ENCODE measurements around the gene RUFY4. TPM values are rescaled to one million over a fixed set of nuclear protein-coding genes. Genes with fewer than 3 reads are reported as not detected.
"Not testable (repeated sequence)": the region's sequence is repeated elsewhere in the genome, so short reads cannot be mapped to it uniquely, and the experiment has no call there.

The RUFY4 gene
- total RNA-seq, 1 experiment from 2014 or later, result 0.31 TPM

- TF ChIP-seq AR (CRISPR knock-in tag; IDR thresholded peaks at IDR 0.05) (no peak), SMAD3 (CRISPR knock-in tag; IDR thresholded peaks at IDR 0.05; ENCODE audit: borderline replicate concordance) (no peak), TCF7 (CRISPR knock-in tag; IDR thresholded peaks at IDR 0.05; ENCODE audit: low read depth) (no peak), NR3C1 (CRISPR knock-in tag; conservative IDR thresholded peaks at IDR 0.05; ENCODE audit: low read depth) (no peak), KAT7 (CRISPR knock-in tag; IDR thresholded peaks at IDR 0.05; ENCODE audit: borderline replicate concordance) (no peak), FOXP1 (CRISPR knock-in tag; IDR thresholded peaks at IDR 0.05; ENCODE audit: borderline replicate concordance) (no peak), MYBL2 (CRISPR knock-in tag; IDR thresholded peaks at IDR 0.05) (no peak), ZNF396 (CRISPR knock-in tag; IDR thresholded peaks at IDR 0.05; ENCODE audit: borderline replicate concordance) (no peak), FOXK1 (CRISPR knock-in tag; IDR thresholded peaks at IDR 0.05) (no peak), JAZF1 (CRISPR knock-in tag; IDR thresholded peaks at IDR 0.05) (no peak), ZNF671 (CRISPR knock-in tag; IDR thresholded peaks at IDR 0.05) (no peak)
Observed at GRCh38 chr2:218043701-218044109, 25.3 kb upstream of the RUFY4 start (continued).

GRCh38 chr2:218044599-218044998, 24.5 kb upstream of the RUFY4 start:
- ATAC-seq; H3K9me3 Mint-ChIP-seq; H3K4me1 Mint-ChIP-seq; H3K4me3 Mint-ChIP-seq; DNase-seq (ENCODE audit: low spot score); H3K36me3 Mint-ChIP-seq; POLR2A ChIA-PET; H3K27ac Mint-ChIP-seq: not testable (repeated sequence)
- peaks cover 10% of the 10 kb centered on the region for H3K27me3 Mint-ChIP-seq (ENCODE audit: low read depth)
- CTCF ChIA-PET, result interaction anchor here (1.1 kb wide), 1 partner anchor 11 kb away, joined by 3 read pairs; no protein-coding TSS in a partner anchor

GRCh38 chr2:218046238-218046637, 22.8 kb upstream of the RUFY4 start:
- no peak for ATAC-seq
- POLR2A ChIA-PET, result no interaction called here

GRCh38 chr2:218047536-218048225, 21.4 kb upstream of the RUFY4 start:
- Mint-ChIP-seq H3K9me3 (peaks cover 8% of the 10 kb centered on the region), H3K4me3 (no peak overlapping the region), H3K36me3 (no peaks in the 10 kb centered on the region), H3K27ac (no peak overlapping the region), H3K27me3 (ENCODE audit: low read depth) (peaks cover 3% of the 10 kb centered on the region), H3K4me1 (no peaks in the 10 kb centered on the region)
- POLR2A ChIA-PET, result interaction anchor here (0.6 kb wide), 1 partner anchor 37 kb away, joined by 3 read pairs; no protein-coding TSS in a partner anchor
- CTCF ChIA-PET, result interaction anchor here (1.4 kb wide), 1 partner anchor 262 kb away, joined by 6 read pairs; no protein-coding TSS in a partner anchor
- DNase-seq (ENCODE audit: low spot score) (no peak), ATAC-seq (no peak)
- no peak for TF ChIP-seq NFE2L1 (CRISPR knock-in tag; IDR thresholded peaks at IDR 0.05)
- TF ChIP-seq ZNF281 (CRISPR knock-in tag; IDR thresholded peaks at IDR 0.05), result no peak
- TF ChIP-seq ZNF532 (CRISPR knock-in tag; IDR thresholded peaks at IDR 0.05; ENCODE audit: borderline replicate concordance), result no peak

More at GRCh38 chr2:218046238-218046637, 22.8 kb upstream of the RUFY4 start:
- Mint-ChIP-seq H3K9me3 (peaks cover 8% of the 10 kb centered on the region), H3K27me3 (ENCODE audit: low read depth) (peaks cover 13% of the 10 kb centered on the region), H3K27ac (no peak overlapping the region), H3K4me3 (no peak overlapping the region), H3K36me3 (no peaks in the 10 kb centered on the region), H3K4me1 (no peaks in the 10 kb centered on the region)
- DNase-seq (ENCODE audit: low spot score), result no peak
- CTCF ChIA-PET, result interaction anchor here (0.8 to 1.4 kb wide), 2 partner anchors 23 to 260 kb away, joined by 3 to 6 read pairs; partner anchors contain the start of gene RUFY4
- no peak for TF ChIP-seq NFYB (CRISPR knock-in tag; conservative IDR thresholded peaks at IDR 0.05; ENCODE audit: low read depth)
- TF ChIP-seq PREB (CRISPR knock-in tag; IDR thresholded peaks at IDR 0.05; ENCODE audit: borderline replicate concordance), result no peak
- TF ChIP-seq OVOL2 (CRISPR knock-in tag; IDR thresholded peaks at IDR 0.05; ENCODE audit: borderline replicate concordance), result no peak
- TF ChIP-seq CREB1 (CRISPR knock-in tag; IDR thresholded peaks at IDR 0.05), result no peak
- TF ChIP-seq FOXP1 (CRISPR knock-in tag; IDR thresholded peaks at IDR 0.05; ENCODE audit: borderline replicate concordance), result no peak
- TF ChIP-seq ZNF317 (CRISPR knock-in tag; IDR thresholded peaks at IDR 0.05; ENCODE audit: borderline replicate concordance, low read depth), result no peak

Data from WTC11 (cell line).